Activated CD8-positive, alpha-beta memory T cell treated with anti-CD3 and anti-CD28 coated beads, Interleukin-2, amount 50 U/mL, for 24 hours (primary cell): ENCODE results near the gene PIK3C2G.

Source experiments
- DNase-seq: peaks from one replicate; pipeline ENCODE4 v3.0.0-alpha.2; 2020; ENCODE audit errors: extremely low read depth

PIK3C2G gene

GRCh38 chr12:18562531-18562930 lies 301.2 kb downstream of the PIK3C2G start:
- DNase-seq, result no peak

GRCh38 chr12:18564306-18564705 lies 303.0 kb downstream of the PIK3C2G start:
- DNase-seq, result no peak

GRCh38 chr12:18567787-18568186 lies 306.5 kb downstream of the PIK3C2G start:
- no peak for DNase-seq

GRCh38 chr12:18570543-18570942 lies 309.2 kb downstream of the PIK3C2G start:
- no peak for DNase-seq

GRCh38 chr12:18576104-18576626 lies 314.8 kb downstream of the PIK3C2G start:
- no peak for DNase-seq

GRCh38 chr12:18576648-18577047 lies 315.3 kb downstream of the PIK3C2G start:
- no peak for DNase-seq

- no peak for DNase-seq
These were observed 316.9 kb downstream of the PIK3C2G start for GRCh38 chr12:18578191-18578590.

GRCh38 chr12:18580291-18580690 lies 319.0 kb downstream of the PIK3C2G start:
- no peak for DNase-seq

GRCh38 chr12:18580706-18581105 lies 319.4 kb downstream of the PIK3C2G start:
- DNase-seq, result no peak

- DNase-seq, result no peak
These were observed 320.1 kb downstream of the PIK3C2G start for GRCh38 chr12:18581232-18581962.

GRCh38 chr12:18583655-18584054 lies 322.3 kb downstream of the PIK3C2G start:
- DNase-seq, result no peak

- DNase-seq, result no peak
These were observed 325.3 kb downstream of the PIK3C2G start for GRCh38 chr12:18586581-18586980.

- no peak for DNase-seq
These were observed 328.0 kb downstream of the PIK3C2G start for GRCh38 chr12:18589316-18589715.

GRCh38 chr12:18591473-18591872 lies 330.2 kb downstream of the PIK3C2G start:
- no peak for DNase-seq

GRCh38 chr12:18595412-18595811 lies 334.1 kb downstream of the PIK3C2G start:
- no peak for DNase-seq

GRCh38 chr12:18601962-18602361 lies 340.6 kb downstream of the PIK3C2G start:
- DNase-seq, result no peak

GRCh38 chr12:18612971-18613370 lies 351.7 kb downstream of the PIK3C2G start:
- DNase-seq, result no peak

- no peak for DNase-seq
These were observed 359.7 kb downstream of the PIK3C2G start for GRCh38 chr12:18620986-18621385.

- DNase-seq, result no peak
These were observed 368.1 kb downstream of the PIK3C2G start for GRCh38 chr12:18629445-18629844.

- no peak for DNase-seq
These were observed 368.6 kb downstream of the PIK3C2G start for GRCh38 chr12:18629916-18630315.

- no peak for DNase-seq
These were observed 370.0 kb downstream of the PIK3C2G start for GRCh38 chr12:18631339-18631738.

GRCh38 chr12:18632848-18633247 lies 371.5 kb downstream of the PIK3C2G start:
- no peak for DNase-seq

- DNase-seq, result no peak
These were observed 373.1 kb downstream of the PIK3C2G start for GRCh38 chr12:18634382-18634781.
